Measurements from ENCODE around the gene PALMD. TPM values are rescaled to one million over a fixed set of nuclear protein-coding genes. Genes with fewer than 3 reads are reported as not detected.

Gene PALMD
- total and polyA plus RNA-seq, 2 donors from 2014 or later = 10.1 to 25.2 TPM

GRCh38 chr1:99644279-99645004 is 1.5 kb upstream of the PALMD start:
- Histone ChIP-seq H3K27me3 (ENCODE audit: control insufficient read depth, insufficient read depth, low read length) (no peaks in the 10 kb centered on the region), H3K27ac (ENCODE audit: low read depth in 2 of 2, low read length in 2 of 2) (peak overlapping the region in 1 of 2 donors; percentile 52), H3K36me3 (ENCODE audit: control insufficient read depth in 2 of 3, insufficient read depth in 3 of 3, low read length in 3 of 3) (no peaks in the 10 kb centered on the region), H3K9me3 (ENCODE audit: control insufficient read depth in 2 of 3, insufficient read depth in 1 of 3, low read length in 3 of 3) (no peaks in the 10 kb centered on the region), H3K9ac (ENCODE audit: low read length in 3 of 3) (no peak overlapping the region), H3K4me1 (ENCODE audit: control insufficient read depth in 2 of 3, insufficient read depth in 2 of 3, low read depth in 1 of 3, low read length in 3 of 3) (peaks cover 0 to 10% (median 5%) of the 10 kb centered on the region in 3 donors), H3K4me3 (ENCODE audit: low read length in 3 of 3) (no peak overlapping the region)
- DNase-seq = no peak
- TF ChIP-seq CTCF (IDR thresholded peaks at IDR 0.05; ENCODE audit: borderline replicate concordance, extremely low read depth, insufficient read depth) = no peak
- no peak for FAIRE-seq
- intact Hi-C loops (cut with DNase I) = no loop called here

- TF ChIP-seq CTCF (IDR thresholded peaks at IDR 0.05; ENCODE audit: borderline replicate concordance, extremely low read depth, insufficient read depth) = no peak
- peak overlapping the region in 1 of 3 donors; percentile 57 for H3K4me3 ChIP-seq (ENCODE audit: low read length in 3 of 3)
- peaks cover 0 to 10% (median 6%) of the 10 kb centered on the region in 3 donors for H3K4me1 ChIP-seq (ENCODE audit: control insufficient read depth in 2 of 3, insufficient read depth in 2 of 3, low read depth in 1 of 3, low read length in 3 of 3)
- H3K9me3 ChIP-seq (ENCODE audit: control insufficient read depth in 2 of 3, insufficient read depth in 1 of 3, low read length in 3 of 3) = no peaks in the 10 kb centered on the region
- peak overlapping the region; percentile 57 to 78 for H3K27ac ChIP-seq (ENCODE audit: low read depth in 2 of 2, low read length in 2 of 2)
- H3K9ac ChIP-seq (ENCODE audit: low read length in 3 of 3) = no peak overlapping the region
- no peaks in the 10 kb centered on the region for H3K36me3 ChIP-seq (ENCODE audit: control insufficient read depth in 2 of 3, insufficient read depth in 3 of 3, low read length in 3 of 3)
- intact Hi-C loops (cut with DNase I) = no loop called here
- no peak for FAIRE-seq
- H3K27me3 ChIP-seq (ENCODE audit: control insufficient read depth, insufficient read depth, low read length) = no peaks in the 10 kb centered on the region
- DNase-seq = peak in 2 of 5 donors; percentile 26 to 41
Observed at GRCh38 chr1:99645203-99645602, 710 bp upstream of the PALMD start.

- DNase-seq = peak in 2 of 5 donors; percentile 25 to 34
- Histone ChIP-seq H3K9me3 (ENCODE audit: control insufficient read depth in 2 of 3, insufficient read depth in 1 of 3, low read length in 3 of 3) (no peaks in the 10 kb centered on the region), H3K27ac (ENCODE audit: low read depth in 2 of 2, low read length in 2 of 2) (peak overlapping the region; percentile 78 to 82), H3K4me3 (ENCODE audit: low read length in 3 of 3) (peak overlapping the region in 2 of 3 donors; percentile 43 to 57), H3K9ac (ENCODE audit: low read length in 3 of 3) (peak overlapping the region in 1 of 3 donors; percentile 57), H3K27me3 (ENCODE audit: control insufficient read depth, insufficient read depth, low read length) (no peaks in the 10 kb centered on the region), H3K4me1 (ENCODE audit: control insufficient read depth in 2 of 3, insufficient read depth in 2 of 3, low read depth in 1 of 3, low read length in 3 of 3) (peaks cover 0 to 13% (median 13%) of the 10 kb centered on the region in 3 donors), H3K36me3 (ENCODE audit: control insufficient read depth in 2 of 3, insufficient read depth in 3 of 3, low read length in 3 of 3) (no peaks in the 10 kb centered on the region)
- FAIRE-seq = peak; percentile 38
- TF ChIP-seq CTCF (IDR thresholded peaks at IDR 0.05; ENCODE audit: borderline replicate concordance, extremely low read depth, insufficient read depth) = no peak
- intact Hi-C loops (cut with DNase I) = no loop called here
Observed at GRCh38 chr1:99646868-99647267, 955 bp downstream of the PALMD start.
